ENCODE data around the gene NAA15. TPM values are rescaled to one million over a fixed set of nuclear protein-coding genes. Genes with fewer than 3 reads are reported as not detected.

Gene NAA15
- total and polyA plus RNA-seq, 2 of the 8 experiments (the other 6 are each of a cell fraction or from before 2014, with no cell fraction given), result 9.7 to 124 TPM

GRCh38 chr4:139367421-139368090, 66.3 kb downstream of the NAA15 start:
- no peak overlapping the region for H2BK12ac ChIP-seq (ENCODE audit: low read depth, low read length)
- H3K36me3 ChIP-seq (ENCODE audit: control insufficient read depth in 2 of 4, insufficient read depth in 4 of 4, low read length in 3 of 4), result peaks cover 4 to 67% (median 35%) of the 10 kb centered on the region in 4 experiments; a peak in 7 of 8 replicates
- H2AFZ ChIP-seq (ENCODE audit: low read length), result no peak overlapping the region
- no peak overlapping the region for H4K5ac ChIP-seq (ENCODE audit: insufficient read length, low read depth, low read length)
- no peak overlapping the region for H3K23ac ChIP-seq (ENCODE audit: insufficient read length)
- H3K23me2 ChIP-seq (ENCODE audit: low read depth, low read length), result no peaks in the 10 kb centered on the region
- H3K9ac ChIP-seq (replicated peaks in 1 of 4; ENCODE audit: extremely low read depth in 1 of 4, low read depth in 3 of 4, low read length in 3 of 4), result no peak overlapping the region
- H3K27ac ChIP-seq (ENCODE audit: low read depth, low read length), result no peak overlapping the region
- no peak overlapping the region for H3K18ac ChIP-seq (ENCODE audit: extremely low read depth, low read length)
- no peak for TF ChIP-seq BCL11A (IDR thresholded peaks at IDR 0.05; ENCODE audit: low read depth in 2 of 2, low read length in 2 of 2)
- no peak for TF ChIP-seq SP4 (IDR thresholded peaks at IDR 0.05; ENCODE audit: low read length)
- no peak for TF ChIP-seq CREB1 (IDR thresholded peaks at IDR 0.05)
- TF ChIP-seq BRCA1 (IDR thresholded peaks at IDR 0.05; ENCODE audit: low read depth, low read length), result no peak
- no peak for TF ChIP-seq SP2 (IDR thresholded peaks at IDR 0.05; ENCODE audit: low read length)
- no peak for TF ChIP-seq JUND (IDR thresholded peaks at IDR 0.05; ENCODE audit: low read length)
- TF ChIP-seq MAFK (IDR thresholded peaks at IDR 0.05; ENCODE audit: low read depth, low read length), result no peak
- H3K56ac ChIP-seq (replicated peaks; ENCODE audit: insufficient read length, low read depth, low read length), result no peak overlapping the region
- no peak overlapping the region for H3K4ac ChIP-seq (replicated peaks; ENCODE audit: insufficient read length, low read depth, low read length)
- H3K79me2 ChIP-seq (ENCODE audit: control insufficient read depth in 1 of 2, insufficient read depth in 2 of 2, low read length in 2 of 2), result peaks cover 0 to 4% of the 10 kb centered on the region in 2 experiments; a peak in 1 of 4 replicates
- H2BK20ac ChIP-seq (ENCODE audit: low read length), result no peak overlapping the region
- no peaks in the 10 kb centered on the region for H3K9me3 ChIP-seq (ENCODE audit: insufficient read depth in 2 of 2, low read depth in 1 of 2, low read length in 1 of 2)
- CTCF ChIA-PET (ENCODE audit: partially characterized antibody), result interaction anchor here (1.0 to 1.8 kb wide), 4 partner anchors 9 to 267 kb away, joined by 3 to 5 read pairs (median 3); no protein-coding TSS in a partner anchor
- H3K4me2 ChIP-seq (ENCODE audit: insufficient read depth in 1 of 2, low read depth in 2 of 2, low read length in 2 of 2), result no peak overlapping the region
- no peaks in the 10 kb centered on the region for H3K27me3 ChIP-seq (replicated peaks in 1 of 4; ENCODE audit: control insufficient read depth in 3 of 4, extremely low read depth in 1 of 4, insufficient read depth in 3 of 4, low read length in 3 of 4)
- POLR2A ChIA-PET (ENCODE audit: partially characterized antibody), result interaction anchor here (1.1 to 2.0 kb wide), 2 partner anchors 11 to 13 kb away, joined by 3 to 4 read pairs; no protein-coding TSS in a partner anchor
- H2BK15ac ChIP-seq (ENCODE audit: low read length), result no peak overlapping the region
- no peak overlapping the region for H2BK120ac ChIP-seq (replicated peaks; ENCODE audit: low read depth, low read length)
- H2AK5ac ChIP-seq (ENCODE audit: low read depth, low read length), result no peak overlapping the region
- FAIRE-seq, result no peak
- peaks cover 0 to 2% of the 10 kb centered on the region in 2 experiments for H4K20me1 ChIP-seq (replicated peaks in 1 of 2; ENCODE audit: control insufficient read depth in 1 of 2, insufficient read depth in 2 of 2, low read length in 2 of 2)
- no peaks in the 10 kb centered on the region for H3K79me1 ChIP-seq (ENCODE audit: low read depth, low read length)
- H3K4me3 ChIP-seq (ENCODE audit: extremely low read depth in 1 of 4, insufficient read depth in 2 of 4, low read depth in 3 of 4, low read length in 4 of 4), result no peak overlapping the region
- no peaks in the 10 kb centered on the region for H3K4me1 ChIP-seq (replicated peaks in 1 of 4; ENCODE audit: control insufficient read depth in 3 of 4, insufficient read depth in 4 of 4, low read length in 3 of 4)
- H3K14ac ChIP-seq (ENCODE audit: insufficient read length), result no peak overlapping the region
- no peak overlapping the region for H4K8ac ChIP-seq (ENCODE audit: extremely low read depth, insufficient read depth, low read length)
- 79% methylated on average over 1 of the region's 1 CpG; no CpG with 5 or more reads in 1 of the 2 experiments for WGBS, 2 experiments (ENCODE audit: extremely low coverage in 1 of 2, insufficient coverage in 1 of 2, insufficient read length in 1 of 2, insufficient replicate concordance in 2 of 2, low coverage in 1 of 2, low lambda C conversion rate in 2 of 2, missing lambda C conversion rate in 1 of 2)
- DNase-seq (ENCODE audit: low read depth in 1 of 2, low spot score in 2 of 2), result no peak
- H4K91ac ChIP-seq (replicated peaks; ENCODE audit: insufficient read length, low read length), result no peak overlapping the region
- H2BK5ac ChIP-seq (ENCODE audit: low read depth, low read length), result no peak overlapping the region

Data from H1 (cell line).